BLaER1 treated with 17β-estradiol and CSF1 and Interleukin-3, amounts not matched to agents 10 nM and 100 nM (cell line): Measurements from ENCODE around the gene SERPINE1.
"Not testable (repeated sequence)": the region's sequence is repeated elsewhere in the genome, so short reads cannot be mapped to it uniquely, and the experiment has no call there.

Experiments used
- H3K27ac ChIP-seq, 11 experiments: shearing (Covaris generic); formaldehyde crosslinking; 2 replicates each; pipeline ENCODE4 v1.8.1; 2022
- H3K27me3 ChIP-seq, 11 experiments: shearing (Covaris generic); formaldehyde crosslinking; 2 replicates each; pipeline ENCODE4 v1.8.1; 2022
- H3K36me3 ChIP-seq, 11 experiments: shearing (Covaris generic); formaldehyde crosslinking; 2 replicates each; pipeline ENCODE4 v1.8.1; 2022
- H3K4me1 ChIP-seq, 10 experiments: shearing (Covaris generic); formaldehyde crosslinking; 2 replicates each; pipeline ENCODE4 v1.8.1; 2022
- H3K4me2 ChIP-seq, 11 experiments: shearing (Covaris generic); formaldehyde crosslinking; 2 replicates each; pipeline ENCODE4 v1.8.1; 2022
- H3K4me3 ChIP-seq, 10 experiments: shearing (Covaris generic); formaldehyde crosslinking; 2 replicates each; pipeline ENCODE4 v1.8.1; 2022
- H3K9ac ChIP-seq, 11 experiments: shearing (Covaris generic); formaldehyde crosslinking; 2 replicates each; pipeline ENCODE4 v1.8.1; 2022
- H3K9me3 ChIP-seq, 11 experiments: shearing (Covaris generic); formaldehyde crosslinking; replicated peaks in 1 of 11; 2 replicates each; pipeline ENCODE4 v1.8.1; 2022
- H4K20me1 ChIP-seq, 11 experiments: shearing (Covaris generic); formaldehyde crosslinking; 2 replicates each; pipeline ENCODE4 v1.8.1; 2022
- Cebpa-rat ChIP-seq, 11 experiments: shearing (Covaris generic); IDR thresholded peaks; 2 replicates each; pipeline ENCODE4 v1.8.1; 2022

The SERPINE1 gene

GRCh38 chr7:101097561-101097960 lies 29.3 kb upstream of the SERPINE1 start:
- H3K4me1 ChIP-seq = peaks cover 10 to 28% (median 21%) of the 10 kb centered on the region in 10 experiments; a peak in 19 of 20 replicates

GRCh38 chr7:101099969-101100781 lies 26.7 kb upstream of the SERPINE1 start:
- H3K27ac ChIP-seq = peak overlapping the region in 8 of 11 experiments; percentile 46 to 68 (median 55); a peak in 15 of 22 replicates
- H3K36me3 ChIP-seq = no peaks in the 10 kb centered on the region
- H3K9me3 ChIP-seq = no peaks in the 10 kb centered on the region
- no peak overlapping the region for H3K4me3 ChIP-seq
- peaks cover 5 to 25% (median 16%) of the 10 kb centered on the region in 11 experiments; a peak in 15 of 22 replicates for H4K20me1 ChIP-seq
- H3K9ac ChIP-seq = peak overlapping the region in 6 of 11 experiments; percentile 12 to 47 (median 36); a peak in 10 of 22 replicates
- no peak; a peak in 1 of 22 replicates for TF ChIP-seq Cebpa-rat (IDR thresholded peaks at IDR 0.05)
- peaks cover 0 to 6% (median 0%) of the 10 kb centered on the region in 11 experiments; a peak in 3 of 22 replicates for H3K27me3 ChIP-seq
- H3K4me1 ChIP-seq = peaks cover 19 to 38% (median 31%) of the 10 kb centered on the region in 10 experiments; a peak in 19 of 20 replicates
- peak overlapping the region; percentile 28 to 86 (median 64) for H3K4me2 ChIP-seq

More at GRCh38 chr7:101097561-101097960, 29.3 kb upstream of the SERPINE1 start:
- TF ChIP-seq Cebpa-rat (IDR thresholded peaks at IDR 0.05) = no peak
- H4K20me1 ChIP-seq = peaks cover 14 to 42% (median 33%) of the 10 kb centered on the region in 11 experiments; a peak in 15 of 22 replicates
- no peak overlapping the region for H3K4me3 ChIP-seq
- H3K4me2 ChIP-seq = no peak overlapping the region
- H3K27ac ChIP-seq = no peak overlapping the region; a peak in 1 of 22 replicates
- no peaks in the 10 kb centered on the region for H3K9me3 ChIP-seq
- H3K27me3 ChIP-seq = peaks cover 0 to 6% (median 0%) of the 10 kb centered on the region in 11 experiments; a peak in 3 of 22 replicates
- no peak overlapping the region for H3K9ac ChIP-seq
- peaks cover 0 to 8% (median 0%) of the 10 kb centered on the region in 11 experiments; a peak in 2 of 22 replicates for H3K36me3 ChIP-seq

- Histone ChIP-seq H3K27me3 (peaks cover 0 to 6% (median 0%) of the 10 kb centered on the region in 11 experiments; a peak in 3 of 22 replicates), H3K9ac (peak overlapping the region in 4 of 11 experiments; percentile 20 to 47 (median 43); a peak in 3 of 22 replicates), H4K20me1 (peaks cover 0 to 15% (median 7%) of the 10 kb centered on the region in 11 experiments; a peak in 8 of 22 replicates), H3K27ac (peak overlapping the region in 7 of 11 experiments; percentile 33 to 68 (median 58); a peak in 11 of 22 replicates), H3K36me3 (no peaks in the 10 kb centered on the region), H3K9me3 (no peaks in the 10 kb centered on the region), H3K4me1 (peaks cover 19 to 38% (median 31%) of the 10 kb centered on the region in 10 experiments; a peak in 19 of 20 replicates), H3K4me2 (peak overlapping the region in 9 of 11 experiments; percentile 28 to 83 (median 64); a peak in 16 of 22 replicates), H3K4me3 (no peak overlapping the region)
- TF ChIP-seq Cebpa-rat (IDR thresholded peaks at IDR 0.05) = no peak
These were observed 25.8 kb upstream of the SERPINE1 start for GRCh38 chr7:101100858-101101847.

- Histone ChIP-seq H3K9me3 (no peaks in the 10 kb centered on the region), H3K4me3 (no peak overlapping the region), H4K20me1 (peaks cover 0 to 6% (median under 1%) of the 10 kb centered on the region in 11 experiments; a peak in 6 of 22 replicates), H3K4me2 (no peak overlapping the region), H3K9ac (no peak overlapping the region), H3K27ac (no peak overlapping the region; a peak in 1 of 22 replicates), H3K4me1 (peaks cover 21 to 44% (median 35%) of the 10 kb centered on the region in 10 experiments), H3K27me3 (peaks cover 0 to 6% (median 0%) of the 10 kb centered on the region in 11 experiments; a peak in 3 of 22 replicates), H3K36me3 (no peaks in the 10 kb centered on the region)
- no peak for TF ChIP-seq Cebpa-rat (IDR thresholded peaks at IDR 0.05)
These were observed 24.9 kb upstream of the SERPINE1 start for GRCh38 chr7:101102026-101102425.

GRCh38 chr7:101103701-101104100 lies 23.2 kb upstream of the SERPINE1 start:
- peaks cover 37 to 59% (median 52%) of the 10 kb centered on the region in 10 experiments for H3K4me1 ChIP-seq
- not testable (repeated sequence) for H3K4me3 ChIP-seq, H3K9me3 ChIP-seq, H3K36me3 ChIP-seq, H3K27me3 ChIP-seq, H3K27ac ChIP-seq, H3K9ac ChIP-seq, H4K20me1 ChIP-seq
- peak overlapping the region in 9 of 11 experiments; percentile 25 to 62 (median 50); a peak in 12 of 22 replicates for H3K4me2 ChIP-seq

GRCh38 chr7:101104193-101104713 lies 22.7 kb upstream of the SERPINE1 start:
- TF ChIP-seq Cebpa-rat (IDR thresholded peaks at IDR 0.05) = no peak
- H3K36me3 ChIP-seq = no peaks in the 10 kb centered on the region
- H3K4me2 ChIP-seq = peak overlapping the region; percentile 25 to 62 (median 50); a peak in 21 of 22 replicates
- H3K4me3 ChIP-seq = no peak overlapping the region
- 0 out of 22 replicates have a peak overlapping the region, but pooled peaks of 1 of the 11 experiments have one; percentile 24 for H3K9ac ChIP-seq
- H3K4me1 ChIP-seq = peaks cover 41 to 61% (median 53%) of the 10 kb centered on the region in 10 experiments
- H4K20me1 ChIP-seq = peaks cover 0 to 5% (median 0%) of the 10 kb centered on the region in 11 experiments; a peak in 3 of 22 replicates
- no peak overlapping the region for H3K27ac ChIP-seq
- H3K9me3 ChIP-seq = no peaks in the 10 kb centered on the region
- peaks cover 0 to 6% (median 0%) of the 10 kb centered on the region in 11 experiments; a peak in 4 of 22 replicates for H3K27me3 ChIP-seq

GRCh38 chr7:101104799-101105198 lies 22.1 kb upstream of the SERPINE1 start:
- no peak overlapping the region for H3K4me3 ChIP-seq
- H4K20me1 ChIP-seq = peaks cover 0 to 5% (median 0%) of the 10 kb centered on the region in 11 experiments; a peak in 2 of 22 replicates
- H3K27me3 ChIP-seq = peaks cover 0 to 6% (median 0%) of the 10 kb centered on the region in 11 experiments; a peak in 3 of 22 replicates
- H3K9me3 ChIP-seq = no peaks in the 10 kb centered on the region
- no peaks in the 10 kb centered on the region for H3K36me3 ChIP-seq
- TF ChIP-seq Cebpa-rat (IDR thresholded peaks at IDR 0.05) = no peak
- no peak overlapping the region for H3K9ac ChIP-seq
- peaks cover 37 to 61% (median 52%) of the 10 kb centered on the region in 10 experiments for H3K4me1 ChIP-seq
- peak overlapping the region in 3 of 11 experiments; percentile 50 to 59 (median 52); a peak in 3 of 22 replicates for H3K4me2 ChIP-seq
- H3K27ac ChIP-seq = no peak overlapping the region

- not testable (repeated sequence) for H3K9ac ChIP-seq, H4K20me1 ChIP-seq, H3K9me3 ChIP-seq, H3K27ac ChIP-seq, H3K27me3 ChIP-seq, H3K4me3 ChIP-seq, H3K4me2 ChIP-seq, H3K36me3 ChIP-seq
- H3K4me1 ChIP-seq = peaks cover 32 to 61% (median 47%) of the 10 kb centered on the region in 10 experiments
These were observed 21.7 kb upstream of the SERPINE1 start for GRCh38 chr7:101105248-101105647.
